Raji (cell line): ENCODE measurements around the gene CLIC1.

Source experiments
- POLR2A ChIP-seq: IDR thresholded peaks from 2 replicates; pipeline ENCODE4 v1.6.1; 2011; ENCODE audit warnings: low read depth, low read length, control low read depth; ENCODE audit not compliant: insufficient read depth

Gene CLIC1

GRCh38 chr6:31723245-31723979 lies 12.9 kb downstream of the CLIC1 start, which contains the start of gene MPIG6B:
Gene MPIG6B (plus strand): TSS chr6:31723373. CDS start chr6:31723384, 11 bp downstream.
- no peak for TF ChIP-seq POLR2A

DNA sequence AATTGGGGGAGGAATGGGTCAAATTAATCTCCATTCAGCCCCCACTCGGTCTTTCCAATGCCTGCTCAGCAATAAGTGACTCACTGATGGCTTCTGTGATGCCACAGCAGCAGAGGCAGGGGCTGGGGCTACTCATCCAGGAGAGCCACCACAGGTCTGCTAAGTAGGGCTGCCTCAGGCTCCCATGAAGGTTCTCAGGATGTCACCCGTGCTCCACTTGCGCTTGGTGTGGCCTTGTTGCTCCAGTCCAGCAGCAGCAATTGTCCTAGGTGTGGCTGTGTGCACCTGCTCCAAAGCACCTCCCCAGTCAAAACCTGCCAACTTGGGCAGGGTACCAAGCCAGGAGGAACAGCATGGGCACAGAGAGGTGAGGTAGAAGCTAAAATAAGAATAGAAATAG lies 14.2 kb downstream of the CLIC1 start:
- no peak for TF ChIP-seq POLR2A

DNA sequence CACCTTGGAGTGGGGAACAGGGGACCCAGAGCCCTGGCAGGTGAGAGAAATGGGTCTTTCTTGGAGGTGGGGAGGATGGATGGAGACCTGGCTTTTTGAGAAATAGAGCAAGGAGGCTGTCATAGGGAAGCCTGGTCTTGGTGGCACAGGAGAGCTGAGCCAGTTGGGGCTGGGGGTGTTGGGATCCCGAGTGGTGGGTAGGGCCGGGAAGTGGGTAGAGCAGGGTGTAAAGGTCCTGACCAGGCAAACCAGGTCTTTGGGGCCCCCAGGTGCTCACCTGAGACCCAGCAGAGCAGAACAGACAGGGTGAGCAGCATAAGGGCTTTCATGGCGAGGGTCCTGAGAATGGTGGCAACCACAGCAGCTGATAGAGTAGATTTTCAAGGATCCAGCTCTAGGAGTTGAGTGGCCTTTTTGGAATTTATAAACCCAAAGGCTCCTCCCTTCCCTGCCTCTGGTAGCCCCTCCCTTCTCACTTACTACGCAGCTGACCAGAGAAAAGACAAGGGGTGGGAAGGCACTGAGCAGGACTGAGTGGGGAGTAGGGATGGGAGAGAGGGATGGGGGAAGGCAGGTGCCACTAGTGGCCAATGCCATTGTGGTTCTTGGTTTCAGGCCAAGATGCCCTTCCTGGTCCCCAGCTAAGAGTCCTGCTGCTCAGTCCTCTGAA lies 14.8 kb downstream of the CLIC1 start, which contains the start of gene LY6G6C:
Gene LY6G6C, minus strand, starts transcription at position 396 of the 670 bp plus-strand sequence. Its CDS starts 67 bp downstream, at position 329.
- no peak for TF ChIP-seq POLR2A

- TF ChIP-seq POLR2A, result no peak
Observed at GRCh38 chr6:31720196-31720770, 16.0 kb downstream of the CLIC1 start.

DNA sequence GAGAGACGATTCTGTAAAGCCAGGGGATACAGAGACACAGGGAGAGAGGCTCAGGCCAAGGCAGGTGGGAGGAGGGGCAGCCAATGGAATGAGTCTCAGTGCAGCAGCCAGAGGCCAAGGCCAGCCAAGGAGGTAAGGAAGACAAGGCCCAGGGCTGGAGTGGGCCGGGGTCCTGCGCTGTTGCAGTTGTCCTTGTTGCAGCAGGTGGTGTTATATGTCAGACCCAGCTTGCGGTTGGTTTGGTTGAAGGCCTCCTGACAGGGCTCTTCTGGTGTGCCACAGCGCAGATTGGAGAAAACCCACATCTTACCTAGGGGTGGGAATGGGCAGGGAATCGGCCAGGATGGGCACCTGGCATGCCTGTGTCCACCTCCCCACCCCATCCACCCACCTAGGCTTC lies 17.3 kb downstream of the CLIC1 start:
- TF ChIP-seq POLR2A, result no peak

DNA sequence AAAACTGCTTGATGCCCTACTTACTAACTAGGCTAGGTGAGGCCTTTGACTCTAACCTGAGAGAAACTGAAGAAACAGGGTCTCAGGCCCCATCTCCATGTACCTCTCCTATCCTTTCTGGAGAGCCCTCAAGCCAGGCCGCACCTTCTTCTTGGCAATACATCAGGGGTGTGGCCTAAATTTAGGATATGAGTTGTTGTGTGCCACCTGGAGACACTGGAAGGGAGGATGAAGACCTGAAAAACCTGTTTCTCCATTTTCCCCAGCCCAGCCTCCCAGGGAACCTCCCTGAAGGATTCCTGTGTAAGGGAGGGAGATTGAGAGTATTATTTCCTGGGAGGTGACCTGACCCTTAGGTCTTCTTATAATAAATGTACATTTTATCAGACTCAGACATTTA lies 18.1 kb downstream of the CLIC1 start:
- no peak for TF ChIP-seq POLR2A

DNA sequence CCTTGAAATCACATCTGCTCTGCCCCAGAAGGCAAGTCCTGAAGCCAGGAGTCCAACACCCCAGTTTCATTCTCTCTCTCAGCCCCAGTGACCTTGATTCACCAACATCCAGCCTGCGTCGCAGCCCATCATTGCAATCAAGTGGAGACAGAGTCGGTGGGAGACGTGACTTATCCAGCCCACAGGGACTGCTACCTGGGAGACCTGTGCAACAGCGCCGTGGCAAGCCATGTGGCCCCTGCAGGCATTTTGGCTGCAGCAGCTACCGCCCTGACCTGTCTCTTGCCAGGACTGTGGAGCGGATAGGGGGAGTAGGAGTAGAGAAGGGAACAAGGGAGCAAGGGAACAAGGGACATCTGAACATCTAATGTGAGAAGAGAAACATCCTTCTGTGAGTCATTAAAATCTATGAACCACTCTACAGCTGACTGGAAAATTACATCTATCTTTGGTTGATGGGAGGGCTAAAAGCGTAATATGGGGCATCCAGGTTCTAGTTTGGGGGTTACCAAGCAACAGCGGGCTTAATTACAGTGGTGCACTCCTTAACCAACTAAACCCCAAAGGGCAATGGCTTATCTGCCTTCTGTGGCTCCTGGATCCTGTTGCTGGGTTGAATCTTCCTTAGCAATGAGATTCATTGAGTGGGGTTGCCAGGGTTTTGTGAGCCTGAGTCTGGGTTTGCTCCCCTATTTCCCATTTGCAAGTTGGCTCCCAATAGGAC lies 18.7 kb downstream of the CLIC1 start:
- TF ChIP-seq POLR2A, result no peak

- no peak for TF ChIP-seq POLR2A
Observed at GRCh38 chr6:31715022-31715958, 21.0 kb downstream of the CLIC1 start, which contains the start of gene LY6G6D. Gene LY6G6D (plus strand): TSS chr6:31715348. CDS start chr6:31715356, 8 bp downstream.

DNA sequence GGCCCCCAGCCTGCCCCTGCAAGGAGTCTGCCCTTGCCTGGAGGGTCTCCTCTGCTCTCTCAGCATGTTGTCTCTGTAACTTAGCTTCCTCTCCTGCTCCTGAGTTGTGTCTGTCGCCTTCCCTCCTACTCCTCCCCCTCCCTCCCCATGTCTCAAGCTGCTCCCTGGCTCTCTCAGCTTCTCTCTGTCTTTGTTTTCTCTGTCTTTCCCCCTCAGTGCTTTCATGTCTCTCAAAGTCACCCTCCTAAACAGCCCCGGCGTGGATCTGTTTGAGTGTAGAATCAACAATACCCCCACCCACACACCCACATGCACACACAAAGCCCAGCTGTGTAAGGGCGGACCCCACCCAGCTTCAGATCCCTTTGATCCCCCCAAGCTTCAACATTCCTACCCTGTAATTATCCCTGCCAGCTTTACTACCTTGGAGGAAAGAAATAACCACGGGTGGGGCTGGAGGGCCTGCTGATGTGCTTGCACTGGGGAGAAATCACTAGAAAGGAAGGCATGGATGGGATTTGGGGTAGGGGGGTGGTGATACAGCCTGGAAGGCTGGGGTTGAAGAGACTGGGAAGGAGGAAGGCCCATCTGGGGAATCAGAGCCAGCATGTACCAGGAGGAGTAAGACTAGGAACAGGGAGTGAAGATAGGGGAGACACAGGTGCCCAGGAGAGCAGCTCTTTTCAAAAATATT lies 22.2 kb downstream of the CLIC1 start:
- no peak for TF ChIP-seq POLR2A

GRCh38 chr6:31713465-31713864 lies 22.9 kb downstream of the CLIC1 start:
- TF ChIP-seq POLR2A, result no peak

- TF ChIP-seq POLR2A, result no peak
Observed at GRCh38 chr6:31712296-31712695, 24.0 kb downstream of the CLIC1 start.

- no peak for TF ChIP-seq POLR2A
Observed at GRCh38 chr6:31711233-31711632, 25.1 kb downstream of the CLIC1 start.

DNA sequence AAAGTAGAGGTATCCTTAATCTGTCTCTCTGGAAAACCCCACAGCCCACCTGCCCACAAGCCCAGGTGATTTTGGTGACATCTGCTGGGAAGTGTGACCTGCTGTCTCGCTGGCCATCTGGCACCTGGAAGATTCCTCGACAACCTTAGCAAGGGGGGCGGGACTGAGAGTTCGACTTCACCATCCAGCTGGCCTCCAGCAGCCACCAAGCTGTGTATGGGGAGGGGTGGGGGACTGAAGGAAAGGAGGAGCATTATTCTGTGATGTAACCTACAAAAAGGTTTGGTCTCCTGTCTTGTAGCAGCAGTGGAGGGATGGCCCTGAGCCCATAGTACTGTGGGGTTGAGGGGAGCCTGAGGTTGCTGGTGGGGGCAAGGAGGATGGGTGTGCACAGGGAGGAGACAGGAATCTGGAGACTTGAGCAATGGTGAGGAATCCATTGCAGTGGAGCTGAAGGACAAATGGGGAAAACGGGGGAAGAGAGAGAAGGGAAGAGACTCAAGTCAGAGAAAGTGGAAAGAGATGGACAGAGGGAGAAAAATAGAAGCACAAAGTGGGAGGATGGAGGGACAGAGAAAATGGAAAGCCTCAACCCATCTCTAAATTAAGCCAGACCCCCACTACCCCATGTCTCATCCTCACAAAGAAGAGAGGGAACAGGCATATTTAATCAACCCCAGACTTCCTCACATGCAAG lies 25.7 kb downstream of the CLIC1 start:
- TF ChIP-seq POLR2A, result no peak
